Neural cell (in vitro differentiated cells): ENCODE measurements around the gene PCDH18.

Source experiments
- EP300 ChIP-seq: fragments of 450-650 bp; conservative IDR thresholded peaks from 2 replicates; pipeline ENCODE4 v1.6.1; 2014; ENCODE audit warnings: antibody characterized with exemption, mild to moderate bottlenecking, moderate library complexity; ENCODE audit not compliant: poor library complexity, severe bottlenecking
- EZH2 ChIP-seq: fragments of 200-600, 300-800 bp; shearing (Covaris generic), sonication (generic); IDR thresholded peaks from 2 replicates; pipeline ENCODE4 v1.6.1; 2014; ENCODE audit warnings: antibody characterized with exemption, low read length, borderline replicate concordance, mild to moderate bottlenecking; ENCODE audit not compliant: insufficient read depth, poor library complexity, severe bottlenecking
- MXI1 ChIP-seq: fragments of 450-650 bp; conservative IDR thresholded peaks from 2 replicates; pipeline ENCODE4 v1.6.1; 2014; ENCODE audit warnings: antibody characterized with exemption, mild to moderate bottlenecking; ENCODE audit not compliant: poor library complexity, severe bottlenecking
- POLR2AphosphoS5 ChIP-seq: IDR thresholded peaks from 2 replicates; pipeline ENCODE4 v1.6.1; 2012
- RAD21 ChIP-seq: fragments of 450-650 bp; conservative IDR thresholded peaks from 2 replicates; pipeline ENCODE4 v1.6.1; 2014; ENCODE audit warnings: antibody characterized with exemption, mild to moderate bottlenecking, moderate library complexity
- REST ChIP-seq: IDR thresholded peaks from 2 replicates; pipeline ENCODE4 v1.6.1; 2012; ENCODE audit warnings: borderline replicate concordance
- SMC3 ChIP-seq: fragments of 450-650 bp; conservative IDR thresholded peaks from 2 replicates; pipeline ENCODE4 v1.6.1; 2014; ENCODE audit warnings: antibody characterized with exemption, mild to moderate bottlenecking, moderate library complexity; ENCODE audit not compliant: poor library complexity
- TF ChIP-seq, protein P1 (sequence below): fragments of 450-650 bp; IDR thresholded peaks from 2 replicates; pipeline ENCODE4 v1.5.1; 2014; ENCODE audit warnings: antibody characterized with exemption, mild to moderate bottlenecking, moderate library complexity; ENCODE audit not compliant: poor library complexity, severe bottlenecking

DNA sequence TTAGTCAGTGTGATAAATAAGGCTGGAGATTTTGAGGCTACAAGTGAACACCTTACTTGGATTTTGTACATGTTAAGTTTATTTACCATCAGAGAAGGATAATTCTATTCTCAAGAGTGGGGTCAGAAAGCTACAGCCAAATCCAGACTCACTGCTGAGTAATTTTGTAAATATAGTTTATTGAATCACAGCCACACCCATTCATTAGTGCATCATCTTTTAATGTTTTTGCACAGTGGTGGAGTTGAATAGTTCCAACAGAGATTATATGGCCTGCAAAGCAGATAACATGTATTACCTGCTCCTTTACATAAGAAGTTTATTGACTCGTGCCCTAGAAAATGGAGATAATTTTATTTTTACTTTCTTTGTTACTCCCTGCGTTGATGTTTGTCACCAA is 60.4 kb downstream of the PCDH18 start:
- TF ChIP-seq, protein P1, sequence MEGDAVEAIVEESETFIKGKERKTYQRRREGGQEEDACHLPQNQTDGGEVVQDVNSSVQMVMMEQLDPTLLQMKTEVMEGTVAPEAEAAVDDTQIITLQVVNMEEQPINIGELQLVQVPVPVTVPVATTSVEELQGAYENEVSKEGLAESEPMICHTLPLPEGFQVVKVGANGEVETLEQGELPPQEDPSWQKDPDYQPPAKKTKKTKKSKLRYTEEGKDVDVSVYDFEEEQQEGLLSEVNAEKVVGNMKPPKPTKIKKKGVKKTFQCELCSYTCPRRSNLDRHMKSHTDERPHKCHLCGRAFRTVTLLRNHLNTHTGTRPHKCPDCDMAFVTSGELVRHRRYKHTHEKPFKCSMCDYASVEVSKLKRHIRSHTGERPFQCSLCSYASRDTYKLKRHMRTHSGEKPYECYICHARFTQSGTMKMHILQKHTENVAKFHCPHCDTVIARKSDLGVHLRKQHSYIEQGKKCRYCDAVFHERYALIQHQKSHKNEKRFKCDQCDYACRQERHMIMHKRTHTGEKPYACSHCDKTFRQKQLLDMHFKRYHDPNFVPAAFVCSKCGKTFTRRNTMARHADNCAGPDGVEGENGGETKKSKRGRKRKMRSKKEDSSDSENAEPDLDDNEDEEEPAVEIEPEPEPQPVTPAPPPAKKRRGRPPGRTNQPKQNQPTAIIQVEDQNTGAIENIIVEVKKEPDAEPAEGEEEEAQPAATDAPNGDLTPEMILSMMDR = no peak
- no peak for TF ChIP-seq POLR2AphosphoS5
- no peak for TF ChIP-seq EZH2
- no peak for TF ChIP-seq EP300
- no peak for TF ChIP-seq RAD21
- no peak for TF ChIP-seq REST
- no peak for TF ChIP-seq MXI1
- no peak for TF ChIP-seq SMC3
